ENCODE results near the gene MAML2. TPM values are rescaled to one million over a fixed set of nuclear protein-coding genes. Genes with fewer than 3 reads are reported as not detected.

Gene MAML2
- total RNA-seq, 1 donor from 2014 or later, result 11.8 TPM

GRCh38 chr11:96127596-96127959 is 215.4 kb downstream of the MAML2 start:
- Mint-ChIP-seq H3K4me1 (ENCODE audit: low read depth) (peaks cover 40% of the 10 kb centered on the region), H3K4me3 (ENCODE audit: low read depth) (no peak overlapping the region), H3K9me3 (no peaks in the 10 kb centered on the region), H3K27me3 (ENCODE audit: low read depth) (no peaks in the 10 kb centered on the region), H3K27ac (no peak overlapping the region), H3K36me3 (ENCODE audit: low read depth) (peaks cover 26% of the 10 kb centered on the region)
- no peak for DNase-seq (ENCODE audit: low spot score)
- intact Hi-C loops (cut with micrococcal nuclease), result no loop called here

- Mint-ChIP-seq H3K27ac (no peak overlapping the region), H3K27me3 (ENCODE audit: low read depth) (no peaks in the 10 kb centered on the region), H3K9me3 (no peaks in the 10 kb centered on the region), H3K36me3 (ENCODE audit: low read depth) (peaks cover 26% of the 10 kb centered on the region), H3K4me1 (ENCODE audit: low read depth) (peaks cover 35% of the 10 kb centered on the region), H3K4me3 (ENCODE audit: low read depth) (no peak overlapping the region)
- DNase-seq (ENCODE audit: low spot score), result no peak
- intact Hi-C loops (cut with micrococcal nuclease), result no loop called here
Observed at GRCh38 chr11:96126917-96127595, 215.9 kb downstream of the MAML2 start.

GRCh38 chr11:96125400-96125799 is 217.6 kb downstream of the MAML2 start:
- no peaks in the 10 kb centered on the region for H3K27me3 Mint-ChIP-seq (ENCODE audit: low read depth)
- H3K36me3 Mint-ChIP-seq (ENCODE audit: low read depth), result peaks cover 26% of the 10 kb centered on the region
- no peaks in the 10 kb centered on the region for H3K9me3 Mint-ChIP-seq
- H3K4me3 Mint-ChIP-seq (ENCODE audit: low read depth), result no peak overlapping the region
- H3K27ac Mint-ChIP-seq, result no peak overlapping the region
- H3K4me1 Mint-ChIP-seq (ENCODE audit: low read depth), result peaks cover 32% of the 10 kb centered on the region
- intact Hi-C loops (cut with micrococcal nuclease), result no loop called here
- DNase-seq (ENCODE audit: low spot score), result no peak

- Mint-ChIP-seq H3K9me3 (no peaks in the 10 kb centered on the region), H3K4me3 (ENCODE audit: low read depth) (no peak overlapping the region), H3K4me1 (ENCODE audit: low read depth) (peaks cover 23% of the 10 kb centered on the region), H3K27ac (no peak overlapping the region), H3K36me3 (ENCODE audit: low read depth) (peaks cover 21% of the 10 kb centered on the region), H3K27me3 (ENCODE audit: low read depth) (no peaks in the 10 kb centered on the region)
- DNase-seq (ENCODE audit: low spot score), result no peak
- intact Hi-C loops (cut with micrococcal nuclease), result no loop called here
Observed at GRCh38 chr11:96124155-96124554, 218.8 kb downstream of the MAML2 start.

GRCh38 chr11:96123301-96123700 is 219.7 kb downstream of the MAML2 start:
- DNase-seq (ENCODE audit: low spot score), result no peak
- no peaks in the 10 kb centered on the region for H3K9me3 Mint-ChIP-seq
- no peaks in the 10 kb centered on the region for H3K27me3 Mint-ChIP-seq (ENCODE audit: low read depth)
- peaks cover 21% of the 10 kb centered on the region for H3K4me1 Mint-ChIP-seq (ENCODE audit: low read depth)
- intact Hi-C loops (cut with micrococcal nuclease), result no loop called here
- H3K27ac Mint-ChIP-seq, result no peak overlapping the region
- no peak overlapping the region for H3K4me3 Mint-ChIP-seq (ENCODE audit: low read depth)
- H3K36me3 Mint-ChIP-seq (ENCODE audit: low read depth), result peaks cover 18% of the 10 kb centered on the region

- Mint-ChIP-seq H3K36me3 (ENCODE audit: low read depth) (peaks cover 18% of the 10 kb centered on the region), H3K4me1 (ENCODE audit: low read depth) (peaks cover 18% of the 10 kb centered on the region), H3K9me3 (no peaks in the 10 kb centered on the region), H3K27me3 (ENCODE audit: low read depth) (no peaks in the 10 kb centered on the region), H3K4me3 (ENCODE audit: low read depth) (no peak overlapping the region), H3K27ac (no peak overlapping the region)
- intact Hi-C loops (cut with micrococcal nuclease), result no loop called here
- no peak for DNase-seq (ENCODE audit: low spot score)
Observed at GRCh38 chr11:96122601-96123074, 220.4 kb downstream of the MAML2 start.

GRCh38 chr11:96119211-96119610 is 223.8 kb downstream of the MAML2 start:
- Mint-ChIP-seq H3K27ac (no peak overlapping the region), H3K4me1 (ENCODE audit: low read depth) (peaks cover 11% of the 10 kb centered on the region), H3K9me3 (no peaks in the 10 kb centered on the region), H3K27me3 (ENCODE audit: low read depth) (no peaks in the 10 kb centered on the region), H3K4me3 (ENCODE audit: low read depth) (no peak overlapping the region), H3K36me3 (ENCODE audit: low read depth) (peaks cover 15% of the 10 kb centered on the region)
- intact Hi-C loops (cut with micrococcal nuclease), result no loop called here
- DNase-seq (ENCODE audit: low spot score), result no peak

- no peaks in the 10 kb centered on the region for H3K27me3 Mint-ChIP-seq (ENCODE audit: low read depth)
- intact Hi-C loops (cut with micrococcal nuclease), result no loop called here
- no peak for DNase-seq (ENCODE audit: low spot score)
- peaks cover 16% of the 10 kb centered on the region for H3K36me3 Mint-ChIP-seq (ENCODE audit: low read depth)
- no peak overlapping the region for H3K27ac Mint-ChIP-seq
- H3K9me3 Mint-ChIP-seq, result no peaks in the 10 kb centered on the region
- H3K4me3 Mint-ChIP-seq (ENCODE audit: low read depth), result no peak overlapping the region
- H3K4me1 Mint-ChIP-seq (ENCODE audit: low read depth), result peaks cover 28% of the 10 kb centered on the region
Observed at GRCh38 chr11:96116376-96116775, 226.6 kb downstream of the MAML2 start.

- intact Hi-C loops (cut with micrococcal nuclease), result loop anchor here (5.0 kb wide), 2 partner anchors 37 to 143 kb away; no protein-coding TSS in a partner anchor
- H3K4me1 Mint-ChIP-seq (ENCODE audit: low read depth), result peaks cover 32% of the 10 kb centered on the region
- H3K9me3 Mint-ChIP-seq, result no peaks in the 10 kb centered on the region
- peak overlapping the region; percentile 74 for H3K27ac Mint-ChIP-seq
- DNase-seq (ENCODE audit: low spot score), result no peak
- no peaks in the 10 kb centered on the region for H3K27me3 Mint-ChIP-seq (ENCODE audit: low read depth)
- H3K36me3 Mint-ChIP-seq (ENCODE audit: low read depth), result peaks cover 19% of the 10 kb centered on the region
- no peak overlapping the region for H3K4me3 Mint-ChIP-seq (ENCODE audit: low read depth)
Observed at GRCh38 chr11:96114178-96115064, 228.6 kb downstream of the MAML2 start.

- Mint-ChIP-seq H3K27me3 (ENCODE audit: low read depth) (no peaks in the 10 kb centered on the region), H3K9me3 (no peaks in the 10 kb centered on the region), H3K27ac (peak overlapping the region; percentile 24), H3K4me3 (ENCODE audit: low read depth) (no peak overlapping the region), H3K4me1 (ENCODE audit: low read depth) (peaks cover 32% of the 10 kb centered on the region), H3K36me3 (ENCODE audit: low read depth) (peaks cover 15% of the 10 kb centered on the region)
- no peak for DNase-seq (ENCODE audit: low spot score)
- intact Hi-C loops (cut with micrococcal nuclease), result loop anchor here (5.0 kb wide), 2 partner anchors 36 to 144 kb away; no protein-coding TSS in a partner anchor
Observed at GRCh38 chr11:96113193-96113681, 229.8 kb downstream of the MAML2 start.

GRCh38 chr11:96112192-96113128 is 230.5 kb downstream of the MAML2 start:
- no peak for DNase-seq (ENCODE audit: low spot score)
- Mint-ChIP-seq H3K4me1 (ENCODE audit: low read depth) (peaks cover 32% of the 10 kb centered on the region), H3K27ac (peak overlapping the region; percentile 79), H3K36me3 (ENCODE audit: low read depth) (peaks cover 15% of the 10 kb centered on the region), H3K4me3 (ENCODE audit: low read depth) (peak overlapping the region; percentile 37), H3K9me3 (no peaks in the 10 kb centered on the region), H3K27me3 (ENCODE audit: low read depth) (no peaks in the 10 kb centered on the region)
- intact Hi-C loops (cut with micrococcal nuclease), result loop anchor here (1.0 to 5.0 kb wide), 4 partner anchors 35 to 145 kb away; no protein-coding TSS in a partner anchor

- no peaks in the 10 kb centered on the region for H3K27me3 Mint-ChIP-seq (ENCODE audit: low read depth)
- no peaks in the 10 kb centered on the region for H3K9me3 Mint-ChIP-seq
- no peak for DNase-seq (ENCODE audit: low spot score)
- intact Hi-C loops (cut with micrococcal nuclease), result loop anchor here (5.0 kb wide), 2 partner anchors 34 to 146 kb away; no protein-coding TSS in a partner anchor
- peaks cover 15% of the 10 kb centered on the region for H3K36me3 Mint-ChIP-seq (ENCODE audit: low read depth)
- H3K27ac Mint-ChIP-seq, result no peak overlapping the region
- peaks cover 33% of the 10 kb centered on the region for H3K4me1 Mint-ChIP-seq (ENCODE audit: low read depth)
- H3K4me3 Mint-ChIP-seq (ENCODE audit: low read depth), result no peak overlapping the region
Observed at GRCh38 chr11:96111308-96111707, 231.7 kb downstream of the MAML2 start.

All from activated T-helper 2 cell treated with anti-CD3 and anti-CD28 coated beads, Interferon-gamma antibody, Interleukin-2, Interleukin-4, amounts not matched to agents 10 μg/mL and 5 μg/mL and 100 μg/mL, durations not matched to agents 14 hours and 24 hours and 36 hours (primary cell).